GM18868 (cell line): ENCODE data around the gene RPAIN.

Experiments used
- ATAC-seq: cut with Tn5 transposase; IDR thresholded peaks from one replicate; pipeline ENCODE4 v1.9.1; 2021; ENCODE audit warnings: mild to moderate bottlenecking, moderate library complexity; ENCODE audit not compliant: unreplicated experiment

RPAIN gene, protein sequence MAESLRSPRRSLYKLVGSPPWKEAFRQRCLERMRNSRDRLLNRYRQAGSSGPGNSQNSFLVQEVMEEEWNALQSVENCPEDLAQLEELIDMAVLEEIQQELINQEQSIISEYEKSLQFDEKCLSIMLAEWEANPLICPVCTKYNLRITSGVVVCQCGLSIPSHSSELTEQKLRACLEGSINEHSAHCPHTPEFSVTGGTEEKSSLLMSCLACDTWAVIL

DNA sequence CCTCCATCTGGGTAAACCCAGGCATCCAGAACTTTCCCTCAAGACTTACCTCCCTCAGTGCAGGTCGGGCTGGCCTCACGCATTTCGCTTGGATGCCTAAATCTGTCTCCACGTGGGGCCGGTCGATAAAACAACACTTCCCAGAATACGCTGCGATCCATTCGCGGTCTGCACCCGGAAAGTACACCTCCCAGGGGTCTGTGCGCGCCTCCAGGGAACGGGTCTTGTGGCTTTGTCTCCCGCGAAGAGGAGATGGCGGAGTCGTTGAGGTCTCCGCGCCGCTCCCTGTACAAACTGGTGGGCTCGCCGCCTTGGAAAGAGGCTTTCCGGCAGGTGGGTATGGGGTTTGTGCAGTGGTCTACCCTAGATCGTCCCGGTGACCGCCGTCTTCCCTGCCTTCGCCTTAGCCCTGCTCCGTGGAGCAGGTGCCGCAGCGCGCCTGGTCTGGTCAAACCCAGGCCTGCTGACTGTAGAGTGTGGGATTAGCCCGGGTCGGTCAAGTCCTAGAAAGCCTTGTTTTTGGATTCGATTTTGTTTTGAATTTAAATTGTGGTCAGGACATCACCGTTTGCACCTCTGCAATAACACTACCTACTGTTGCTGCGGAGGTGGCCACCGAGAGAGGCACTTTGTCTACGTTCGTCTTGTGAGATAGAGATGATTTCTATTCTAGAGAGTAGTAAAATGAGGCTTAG is at the start of gene RPAIN:
RPAIN (plus strand) TSS at position 224 of the 695 bp plus-strand sequence; CDS start at position 253, 29 bp downstream.
- peak; percentile 56 for ATAC-seq

DNA sequence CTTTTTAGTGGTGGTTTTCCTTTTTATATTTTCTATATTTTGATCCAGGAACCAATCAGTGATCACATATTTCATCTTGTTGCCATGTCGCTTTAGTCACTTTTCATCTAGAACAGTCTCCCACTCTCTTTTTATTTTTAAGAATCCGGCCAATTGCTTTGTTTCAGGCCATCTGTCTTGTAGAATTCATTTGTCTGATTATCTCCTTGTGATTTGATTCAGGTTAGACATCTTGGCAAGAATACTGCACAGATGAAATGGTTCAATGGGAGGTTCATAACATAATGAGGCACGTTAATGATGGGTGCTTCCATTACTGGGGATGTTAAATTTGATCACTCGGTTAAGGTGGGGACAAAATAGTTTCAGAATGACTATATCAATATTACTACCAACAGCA is 49.6 kb upstream of the RPAIN start:
- ATAC-seq, result no peak

DNA sequence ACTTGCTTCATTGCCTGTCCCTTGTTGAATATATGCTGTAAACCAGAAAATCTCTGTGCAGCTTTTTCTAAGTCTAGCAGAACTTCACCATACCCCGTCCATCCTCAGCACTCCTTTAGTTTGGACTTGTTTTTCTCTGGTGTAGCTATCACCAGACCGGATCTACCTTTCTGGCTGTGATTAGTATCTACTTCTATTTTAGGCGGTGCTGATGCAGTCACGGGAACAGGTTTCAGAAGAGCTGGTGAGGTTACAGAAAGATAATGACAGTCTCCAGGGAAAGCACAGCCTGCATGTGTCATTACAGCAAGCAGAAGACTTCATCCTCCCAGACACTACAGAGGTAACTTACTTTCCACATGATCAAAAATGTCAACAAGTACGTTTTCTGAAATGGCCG is 46.9 kb upstream of the RPAIN start:
- no peak for ATAC-seq

DNA sequence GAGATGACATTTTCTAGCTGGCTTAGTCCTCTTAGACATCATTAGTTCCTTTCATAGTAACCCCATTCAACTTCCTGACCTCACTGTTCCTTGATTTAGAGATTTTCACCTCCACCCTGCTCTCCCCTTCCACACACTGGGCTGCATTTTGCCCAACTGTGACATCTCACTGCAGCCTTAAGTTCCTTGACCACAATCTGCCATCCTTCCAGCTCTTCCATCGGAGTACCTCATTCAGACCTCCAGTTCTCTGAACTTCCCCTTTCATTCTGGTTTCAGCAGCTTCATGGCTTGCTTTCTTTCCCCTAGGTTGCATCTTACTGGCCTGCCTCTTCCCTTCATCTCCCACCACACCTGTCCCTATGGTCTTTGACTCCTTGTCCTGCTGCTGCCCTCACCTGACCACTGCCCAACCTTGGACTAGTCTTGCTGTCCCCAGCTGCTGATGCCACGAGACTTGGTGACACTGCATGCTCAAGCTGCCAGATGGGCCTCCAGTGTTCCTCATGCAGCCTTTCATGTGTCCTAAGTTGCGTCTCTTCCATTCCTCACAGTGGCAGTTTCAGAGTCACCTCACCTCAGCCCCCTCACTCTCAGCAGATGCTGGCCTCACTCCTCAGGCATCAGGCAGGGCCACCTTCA is 41.3 kb upstream of the RPAIN start:
- no peak for ATAC-seq

DNA sequence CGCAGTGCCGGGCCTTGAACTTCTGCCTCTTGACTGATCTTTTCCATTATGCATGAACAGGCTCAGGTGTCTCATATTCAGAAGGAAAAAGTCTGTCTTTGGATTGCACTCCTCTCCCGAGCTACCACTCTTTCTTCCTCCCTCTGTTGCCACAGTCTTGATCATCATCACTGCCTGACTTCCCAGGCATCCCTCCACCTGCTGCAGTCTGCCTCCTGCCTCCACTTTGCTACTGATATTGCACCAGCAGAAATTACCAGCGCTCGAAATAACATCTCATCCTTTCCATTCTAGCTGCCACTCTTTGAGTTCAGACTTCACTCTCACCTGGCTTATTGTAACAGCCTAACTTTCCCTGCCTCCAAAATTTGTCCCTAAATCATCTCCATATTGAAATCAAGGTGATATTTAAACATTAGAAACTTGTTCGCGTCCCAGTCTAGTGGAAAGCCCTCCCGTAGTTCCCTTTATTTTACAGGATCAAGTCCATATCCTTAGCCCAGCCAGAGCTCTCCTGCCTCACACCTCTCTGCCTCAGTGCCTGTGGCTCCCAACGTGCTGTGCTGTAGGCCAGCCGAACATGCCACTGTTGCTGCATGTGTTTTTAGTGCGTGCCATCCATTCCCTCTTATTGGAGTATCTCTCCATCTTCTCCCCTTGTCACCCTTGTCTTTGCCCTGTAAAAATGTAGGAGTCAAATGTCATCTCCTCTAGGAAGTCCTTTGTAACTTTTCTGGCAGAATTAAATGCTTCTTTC is 40.5 kb upstream of the RPAIN start:
- no peak for ATAC-seq

DNA sequence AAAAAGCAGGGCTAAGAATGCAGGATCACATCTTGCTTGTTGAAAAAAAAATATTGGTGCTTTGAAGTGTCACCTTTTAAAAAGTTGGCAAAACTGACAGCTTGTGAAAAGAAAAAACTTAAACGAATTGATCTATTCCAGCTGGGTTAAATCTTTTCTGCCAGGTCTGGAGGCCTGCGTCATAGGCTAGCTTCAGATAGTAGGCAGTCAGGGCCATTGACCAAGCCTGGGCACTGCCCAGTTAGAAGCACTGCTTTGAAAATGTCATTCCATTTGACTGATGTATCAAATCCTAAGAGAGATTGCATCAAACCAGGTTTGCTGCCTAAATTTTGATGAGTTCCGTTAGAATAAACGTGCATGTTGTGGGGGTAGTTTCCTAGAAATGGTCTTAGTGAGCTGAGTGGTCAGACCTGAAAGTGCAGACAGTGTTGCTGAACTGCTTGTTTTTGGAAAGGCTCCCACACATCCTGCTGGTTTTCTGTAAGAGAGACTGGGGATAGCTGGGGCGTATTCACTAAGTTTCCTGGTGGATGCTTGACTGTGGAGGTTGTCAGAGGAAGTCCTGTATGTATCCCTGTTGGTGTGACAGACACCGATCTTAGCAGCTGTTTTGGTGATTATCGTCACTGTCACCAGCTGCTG is 39.4 kb upstream of the RPAIN start:
- no peak for ATAC-seq

DNA sequence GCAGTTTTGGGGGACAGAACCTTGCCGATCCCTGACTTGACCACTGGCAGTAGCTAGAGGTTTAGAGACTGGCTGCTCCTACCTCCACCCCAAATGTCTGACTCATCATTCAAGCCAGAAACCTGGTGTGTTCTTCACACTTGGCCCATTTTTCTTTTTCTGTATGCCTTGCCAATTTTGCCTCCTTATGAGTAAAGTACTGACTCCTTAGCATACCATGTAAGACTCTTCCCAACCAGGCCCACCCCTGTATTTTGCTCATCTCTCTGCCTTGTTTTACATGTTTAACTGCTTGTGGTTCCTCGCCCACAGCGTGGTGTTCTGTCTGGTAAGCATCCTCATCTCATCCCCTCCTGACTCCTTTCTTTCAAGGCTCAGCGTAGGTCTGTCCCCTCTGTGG is 38.4 kb upstream of the RPAIN start:
- no peak for ATAC-seq

DNA sequence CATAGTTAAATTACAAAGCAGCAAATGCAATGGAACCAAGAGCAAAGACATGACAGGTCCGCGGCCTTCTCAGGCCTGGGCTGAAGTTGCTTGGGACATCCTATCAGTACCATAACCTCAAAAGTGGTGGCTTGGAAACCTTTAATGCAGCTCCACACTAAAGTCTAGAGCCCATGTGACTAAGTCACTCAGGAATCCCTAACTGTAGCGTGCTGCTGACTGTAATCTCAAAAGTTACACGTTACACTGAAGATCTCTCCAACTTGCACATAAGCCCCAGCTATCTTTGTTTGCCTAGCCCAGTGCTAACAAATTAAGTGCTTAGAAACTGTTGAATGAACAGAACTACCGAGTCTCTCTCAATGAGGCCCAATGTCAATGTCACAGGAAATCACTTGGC is 28.3 kb upstream of the RPAIN start:
- ATAC-seq, result no peak

DNA sequence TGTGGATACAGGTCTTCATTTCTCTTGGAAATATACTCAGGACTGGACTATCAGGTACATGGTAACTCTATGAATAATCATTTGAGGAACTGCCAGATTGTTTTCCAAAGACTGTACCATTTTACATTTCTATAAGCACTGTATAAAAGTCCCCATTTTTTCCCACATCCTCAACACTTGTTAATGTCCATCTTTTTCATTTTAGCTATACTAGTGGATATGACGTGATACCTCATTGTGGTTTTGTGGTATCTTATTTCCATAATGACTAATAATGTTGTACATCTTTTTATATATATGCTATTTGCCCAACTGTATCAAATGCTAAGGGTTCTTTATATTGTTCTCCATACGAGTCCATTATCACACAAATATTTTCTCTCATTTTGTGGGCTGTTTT is 23.4 kb upstream of the RPAIN start:
- no peak for ATAC-seq

DNA sequence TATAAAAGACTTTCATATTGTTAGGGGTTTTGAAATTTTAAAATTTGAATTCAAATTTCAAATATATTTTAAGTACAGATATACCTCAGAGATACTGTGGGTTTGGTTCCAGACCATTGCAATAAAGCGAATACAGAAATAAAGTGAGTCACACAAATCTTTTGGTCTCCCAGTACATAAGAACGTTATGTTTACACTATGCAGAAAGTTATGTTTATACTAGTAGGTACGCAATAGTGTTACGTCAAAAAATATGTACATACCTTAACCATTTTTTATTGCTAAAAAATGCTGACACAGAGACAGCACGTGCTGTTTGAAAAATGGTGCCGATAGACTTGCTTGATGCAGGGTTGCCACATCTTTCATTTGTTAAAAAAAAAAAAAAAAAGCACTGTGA is 20.2 kb upstream of the RPAIN start:
- ATAC-seq, result no peak

DNA sequence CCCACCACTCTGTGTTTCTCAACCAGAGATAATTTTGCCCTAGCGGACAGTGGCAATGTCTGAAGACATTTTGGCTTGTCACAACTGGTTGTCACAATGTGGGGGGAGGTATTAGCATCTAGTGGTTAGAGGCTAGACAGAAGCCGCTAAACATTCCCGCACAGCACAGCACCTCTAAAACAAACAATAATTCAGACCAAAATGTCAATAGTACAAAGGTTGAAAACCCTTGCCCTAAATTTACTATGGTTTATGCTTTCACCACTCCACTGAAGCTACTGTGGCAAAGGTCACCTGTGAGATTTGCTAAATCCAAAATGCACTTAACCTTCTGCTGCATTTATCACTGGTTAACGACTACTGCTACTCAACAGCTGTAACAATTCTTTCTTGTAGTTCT is 14.6 kb upstream of the RPAIN start:
- no peak for ATAC-seq

DNA sequence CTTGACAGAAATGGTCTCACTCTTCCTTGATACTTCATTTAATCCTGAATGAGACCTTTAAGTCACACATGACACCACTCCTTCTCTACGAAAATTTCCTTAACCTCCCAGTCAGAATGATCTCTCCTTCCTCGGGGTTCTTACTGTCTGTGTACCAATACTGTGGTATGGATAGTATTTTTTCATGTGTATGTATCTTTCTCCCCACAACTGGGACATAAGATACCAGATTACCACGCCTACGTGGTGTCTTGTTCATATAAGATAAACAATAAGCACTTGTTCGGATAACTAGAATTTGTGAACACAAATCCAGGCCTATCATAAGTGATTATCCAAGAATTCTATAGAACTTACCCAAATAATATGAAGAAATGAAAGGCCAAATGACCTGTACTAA is 11.8 kb upstream of the RPAIN start:
- no peak for ATAC-seq

DNA sequence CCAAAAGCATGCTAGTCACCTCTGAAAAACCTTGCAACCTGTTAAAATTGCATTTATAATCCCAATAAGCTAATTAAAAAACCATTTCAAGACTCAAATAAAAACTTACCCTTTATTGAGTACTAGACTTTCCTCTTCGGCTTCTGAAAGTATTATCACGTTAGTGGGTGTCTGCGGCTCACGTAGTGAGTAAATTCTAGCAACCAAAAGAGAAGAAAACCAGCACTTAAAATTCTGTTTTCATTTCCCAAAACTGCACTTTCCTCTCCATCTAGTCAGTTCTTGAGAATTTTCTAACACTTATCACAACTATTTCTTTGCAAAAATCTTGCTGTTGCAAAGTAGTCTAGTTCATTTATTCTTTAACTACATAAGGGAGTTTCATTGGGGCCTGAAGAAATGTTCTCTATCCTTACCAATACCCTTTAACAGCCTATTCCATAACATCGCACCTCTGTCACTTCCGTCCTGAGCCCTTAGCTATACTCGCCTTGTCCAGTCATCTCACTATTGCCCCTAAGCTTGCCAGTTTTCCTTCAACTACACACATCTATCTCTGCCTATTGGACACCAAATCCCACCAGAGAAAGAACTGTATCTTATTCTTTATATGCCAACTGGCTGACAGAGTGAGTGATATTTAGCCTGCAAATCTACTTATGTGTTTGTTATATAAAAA is 9.2 kb upstream of the RPAIN start:
- no peak for ATAC-seq

DNA sequence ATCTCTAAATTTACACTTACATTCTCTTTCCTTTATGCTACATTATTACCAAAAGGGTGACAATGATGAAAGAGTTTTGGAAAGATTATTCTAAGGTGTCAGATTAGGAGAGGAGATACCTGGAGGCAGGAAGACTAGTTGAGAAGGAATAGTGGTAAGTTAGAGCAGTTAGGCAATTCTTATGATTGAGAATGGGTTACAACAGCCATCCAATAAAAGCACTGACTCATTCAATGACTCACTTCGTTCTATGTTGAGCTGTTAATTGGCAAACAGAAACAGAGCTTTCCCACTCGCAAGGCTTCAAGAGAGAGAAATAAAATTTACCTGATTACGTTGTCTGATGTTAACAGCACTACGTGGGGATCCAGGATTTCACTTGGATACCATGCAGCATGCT is 6.3 kb upstream of the RPAIN start:
- no peak for ATAC-seq

DNA sequence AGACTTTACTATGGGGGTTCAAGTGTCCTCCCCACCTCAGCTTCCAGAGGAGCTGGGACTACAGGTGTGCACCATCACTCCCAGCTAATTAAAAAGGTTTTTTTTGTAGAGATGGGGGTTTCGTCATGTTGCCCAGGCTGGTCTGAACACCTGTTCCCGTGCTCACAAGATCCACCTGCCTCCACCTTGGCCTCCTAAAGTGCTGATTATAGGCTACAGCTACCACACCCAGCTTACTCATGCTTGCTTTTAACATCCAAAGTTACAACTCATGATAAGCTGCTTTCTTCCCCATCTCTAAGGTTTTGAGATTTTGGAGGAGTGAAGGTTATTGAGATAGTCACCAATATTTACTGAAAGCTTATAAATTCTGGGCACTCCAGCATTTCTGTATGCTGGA is 3.1 kb upstream of the RPAIN start:
- ATAC-seq, result no peak

DNA sequence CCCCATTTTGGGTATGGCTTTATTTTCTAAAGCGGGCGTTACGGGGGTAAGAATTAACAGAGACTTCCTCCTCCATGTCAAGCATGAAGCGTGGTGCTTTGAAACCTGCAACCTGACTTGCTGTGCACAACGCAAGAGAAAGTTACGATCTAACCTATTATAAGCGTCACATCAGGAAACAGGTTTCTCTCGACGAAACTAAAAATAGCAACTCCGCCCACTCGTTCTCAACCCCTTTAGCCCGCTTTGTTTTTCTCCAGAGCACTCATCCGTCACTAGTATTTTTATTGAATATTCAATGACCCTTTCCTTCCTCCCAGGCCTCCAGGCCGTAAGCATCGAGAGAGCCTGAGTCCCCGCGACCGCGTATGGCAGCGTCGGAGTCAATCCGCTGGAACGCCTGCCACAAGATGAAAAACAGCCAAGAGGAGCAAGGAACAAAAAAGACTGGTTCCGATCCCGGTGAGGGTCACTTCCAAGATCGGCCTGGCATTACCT is 1.1 kb upstream of the RPAIN start:
- peak; percentile 20 for ATAC-seq

DNA sequence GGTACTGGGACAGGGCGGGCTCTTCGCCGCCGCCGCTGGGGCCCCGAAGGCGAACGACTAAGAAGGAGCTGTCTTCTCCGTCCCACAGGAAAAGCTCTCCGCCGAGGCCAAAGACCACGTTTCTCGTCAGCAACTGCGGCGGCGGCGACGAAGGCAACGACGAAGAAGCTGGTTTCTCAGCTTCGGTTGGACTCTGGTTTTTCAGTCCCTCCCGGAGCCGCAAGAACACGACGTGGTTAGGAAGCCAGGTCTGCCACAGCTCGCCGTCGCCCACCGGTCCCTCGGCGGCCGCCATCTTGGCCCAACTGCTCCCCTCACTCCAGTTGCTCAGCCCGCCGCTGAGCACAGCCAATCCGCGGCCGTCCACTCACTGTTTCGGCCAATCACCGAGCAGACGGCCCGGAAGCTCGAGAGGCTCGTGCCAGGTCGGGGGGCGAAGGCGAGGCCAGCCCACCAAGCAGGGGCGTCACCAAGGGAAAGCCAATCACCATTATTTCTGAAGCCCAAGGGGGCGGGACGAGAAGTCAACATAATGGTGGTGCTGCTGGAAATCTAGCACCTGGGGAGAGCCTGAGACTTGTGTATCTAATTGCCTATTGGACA is 525 bp upstream of the RPAIN start, which contains the start of gene NUP88:
NUP88 (minus strand) TSS at position 307 of the 603 bp plus-strand sequence; CDS start at position 295, 12 bp downstream.
- ATAC-seq, result peak; percentile 92

DNA sequence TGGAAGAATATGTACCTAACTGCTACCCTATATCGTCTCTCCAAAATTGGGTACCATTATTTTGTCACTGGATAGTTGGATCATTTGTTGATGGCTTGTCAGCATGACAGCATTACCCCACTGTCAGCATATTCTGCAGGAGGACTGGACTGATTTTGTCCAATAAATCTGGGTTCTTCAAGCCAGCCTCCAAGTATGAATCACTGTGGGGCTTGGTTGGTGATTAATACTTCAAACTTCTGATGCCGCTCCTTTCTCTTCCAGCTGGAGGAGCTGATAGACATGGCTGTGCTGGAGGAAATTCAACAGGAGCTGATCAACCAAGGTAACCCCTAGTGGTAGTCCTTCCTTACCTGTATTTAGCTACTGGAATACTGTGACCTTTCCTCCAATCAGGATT is 2.5 kb downstream of the RPAIN start:
- ATAC-seq, result no peak

DNA sequence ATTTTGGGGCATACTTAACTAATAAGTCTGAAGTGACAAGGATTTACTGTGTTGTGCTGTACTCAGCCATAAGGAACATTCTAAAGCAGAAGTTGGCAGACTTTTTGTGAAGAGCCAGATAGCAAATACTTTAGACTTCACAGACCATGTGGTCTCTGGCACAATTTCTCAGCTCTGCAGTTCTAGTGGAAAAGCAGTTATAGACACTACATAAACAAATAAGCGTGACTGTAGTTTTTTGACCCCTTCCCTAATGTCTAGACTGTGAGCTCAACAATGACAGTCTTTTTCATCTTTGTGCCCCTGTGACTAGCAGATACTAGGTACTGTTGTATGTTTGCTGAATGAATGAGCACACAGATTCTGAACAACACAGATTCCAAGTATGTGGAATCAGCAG is 4.9 kb downstream of the RPAIN start:
- ATAC-seq, result no peak

DNA sequence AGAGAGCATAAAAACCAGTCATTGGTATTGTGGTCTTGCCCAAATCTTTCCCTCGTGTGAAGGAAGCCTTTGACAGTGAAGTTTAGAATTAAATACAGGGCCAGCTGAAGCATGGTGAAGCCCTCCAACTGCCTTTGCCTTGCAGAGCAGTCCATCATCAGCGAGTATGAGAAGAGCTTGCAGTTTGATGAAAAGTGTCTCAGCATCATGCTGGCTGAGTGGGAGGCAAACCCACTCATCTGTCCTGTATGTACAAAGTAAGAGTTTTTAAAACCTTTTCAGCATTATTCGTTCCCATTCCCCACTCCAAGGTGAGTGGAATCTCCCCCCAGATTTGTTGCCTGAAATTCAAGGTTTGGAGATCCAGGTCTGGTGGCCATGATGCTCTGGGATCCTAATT is 5.8 kb downstream of the RPAIN start:
- no peak for ATAC-seq
